Stimulated activated CD4-positive, alpha-beta T cell treated with anti-CD3 and anti-CD28 coated beads, Interleukin-1b, Interleukin-23, amount 100 ng/mL, for 48 hours (primary cell): Measurements from ENCODE around the gene SPECC1L.
"Not testable (repeated sequence)": the region's sequence is repeated elsewhere in the genome, so short reads cannot be mapped to it uniquely, and the experiment has no call there.

ENCODE experiments used
- DNase-seq: peaks from one replicate; pipeline ENCODE4 v3.0.0-alpha.2; 2020

The SPECC1L gene

GRCh38 chr22:24285245-24285644, 14.6 kb downstream of the SPECC1L start:
- no peak for DNase-seq

- not testable (repeated sequence) for DNase-seq
Observed at GRCh38 chr22:24287212-24287611, 16.6 kb downstream of the SPECC1L start.

DNA sequence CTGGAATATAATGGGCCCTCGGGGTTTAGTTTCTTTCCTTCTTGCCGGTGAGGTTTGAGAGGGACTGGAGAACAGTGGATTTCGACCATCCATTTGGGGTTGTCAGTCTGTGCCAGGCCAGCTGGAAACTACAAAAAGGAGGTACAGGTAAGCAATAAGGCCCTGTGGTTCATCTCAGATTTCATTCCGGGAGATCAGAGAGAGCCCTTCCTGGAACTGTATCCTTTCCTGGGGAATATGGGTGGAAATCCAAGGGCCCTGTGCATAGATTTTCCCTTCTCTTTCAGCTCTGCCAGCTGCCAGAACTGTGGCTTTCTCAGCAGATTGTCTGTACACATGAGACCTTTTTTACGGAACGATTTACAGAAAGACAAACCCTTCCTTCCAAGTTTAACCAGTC, 17.2 kb downstream of the SPECC1L start:
- not testable (repeated sequence) for DNase-seq

- DNase-seq = no peak
Observed at GRCh38 chr22:24289114-24289513, 18.5 kb downstream of the SPECC1L start.

GRCh38 chr22:24289741-24290163, 19.1 kb downstream of the SPECC1L start:
- DNase-seq = no peak

GRCh38 chr22:24290459-24290858, 19.8 kb downstream of the SPECC1L start:
- no peak for DNase-seq

DNA sequence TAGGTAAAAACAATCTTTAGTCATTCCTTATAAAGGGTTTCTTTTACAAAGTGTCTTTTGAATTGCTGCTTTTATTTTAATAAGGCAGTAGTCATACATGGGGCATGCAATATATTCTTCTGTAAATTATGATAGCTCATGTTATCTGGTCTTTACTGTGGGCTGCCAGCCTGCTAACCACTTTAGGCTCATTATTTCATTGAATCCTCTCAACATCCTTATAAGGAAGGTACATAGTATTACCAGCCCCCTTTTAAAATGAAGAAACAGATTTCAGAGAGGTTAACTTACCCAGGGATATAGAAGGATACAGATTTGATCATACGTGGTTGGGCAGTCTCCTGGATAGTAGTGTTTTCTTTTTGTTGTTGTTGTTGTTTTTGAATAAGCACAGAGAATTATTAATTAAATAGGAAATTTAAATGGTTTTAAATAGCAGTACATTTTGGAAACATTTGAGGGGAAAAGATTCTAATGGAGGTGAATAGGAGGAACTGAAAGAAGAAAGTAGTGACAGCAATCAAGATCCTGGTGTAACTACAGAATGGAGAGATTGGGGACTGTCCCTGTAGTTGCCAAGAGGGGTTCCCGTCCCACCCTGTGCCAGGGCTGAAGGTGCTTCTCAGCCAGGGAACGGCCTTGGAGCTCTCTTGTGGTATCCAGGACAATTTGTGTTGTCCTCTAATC, 21.0 kb downstream of the SPECC1L start:
- DNase-seq = no peak

DNA sequence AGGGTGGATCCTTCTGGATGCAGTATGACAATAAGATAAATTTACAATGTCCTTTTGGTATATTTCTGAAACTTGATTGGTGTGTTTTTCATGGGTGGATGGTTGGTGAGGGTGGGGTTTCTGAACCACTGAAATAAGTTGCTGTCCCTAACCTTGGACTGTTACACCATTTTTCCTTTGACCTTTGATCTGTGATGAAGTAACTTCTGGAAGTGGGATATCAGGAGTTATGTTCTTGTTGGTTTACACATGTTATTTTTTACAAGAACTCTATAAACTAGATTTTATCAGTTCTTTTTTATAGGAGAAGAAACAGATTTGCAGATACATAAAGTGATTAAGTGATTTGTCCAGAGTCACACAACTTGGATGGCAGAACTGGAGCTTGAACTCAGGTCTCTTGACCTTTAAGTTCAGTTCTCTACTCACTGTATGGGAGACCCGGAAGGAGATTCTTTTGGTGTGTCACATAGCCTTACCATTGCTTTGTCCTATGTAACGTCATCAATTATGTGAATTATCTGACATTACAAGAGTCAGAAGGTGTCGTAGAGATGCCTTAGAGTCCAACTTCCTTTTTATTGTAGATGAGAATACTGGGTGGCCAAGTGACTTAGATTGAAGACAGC, 21.7 kb downstream of the SPECC1L start:
- not testable (repeated sequence) for DNase-seq

DNA sequence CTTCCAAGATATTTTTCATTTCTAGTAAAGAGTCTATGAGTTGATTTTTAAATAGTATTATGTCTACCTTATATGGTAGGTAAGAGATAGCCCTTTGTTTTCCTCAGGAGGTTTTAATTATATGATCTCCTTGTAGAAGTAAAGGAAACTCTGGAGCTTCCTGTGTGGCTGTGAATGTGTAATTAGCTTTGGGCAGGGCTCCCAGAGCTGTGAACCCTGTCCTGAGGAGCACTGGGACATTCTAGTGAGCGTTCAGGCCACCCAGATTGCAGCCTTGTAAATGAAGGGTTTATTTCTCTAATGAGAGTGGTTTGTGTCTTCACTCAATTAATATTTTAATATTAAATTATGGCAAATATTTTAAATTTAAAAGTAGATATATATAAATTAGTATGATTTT, 24.3 kb downstream of the SPECC1L start:
- not testable (repeated sequence) for DNase-seq

DNA sequence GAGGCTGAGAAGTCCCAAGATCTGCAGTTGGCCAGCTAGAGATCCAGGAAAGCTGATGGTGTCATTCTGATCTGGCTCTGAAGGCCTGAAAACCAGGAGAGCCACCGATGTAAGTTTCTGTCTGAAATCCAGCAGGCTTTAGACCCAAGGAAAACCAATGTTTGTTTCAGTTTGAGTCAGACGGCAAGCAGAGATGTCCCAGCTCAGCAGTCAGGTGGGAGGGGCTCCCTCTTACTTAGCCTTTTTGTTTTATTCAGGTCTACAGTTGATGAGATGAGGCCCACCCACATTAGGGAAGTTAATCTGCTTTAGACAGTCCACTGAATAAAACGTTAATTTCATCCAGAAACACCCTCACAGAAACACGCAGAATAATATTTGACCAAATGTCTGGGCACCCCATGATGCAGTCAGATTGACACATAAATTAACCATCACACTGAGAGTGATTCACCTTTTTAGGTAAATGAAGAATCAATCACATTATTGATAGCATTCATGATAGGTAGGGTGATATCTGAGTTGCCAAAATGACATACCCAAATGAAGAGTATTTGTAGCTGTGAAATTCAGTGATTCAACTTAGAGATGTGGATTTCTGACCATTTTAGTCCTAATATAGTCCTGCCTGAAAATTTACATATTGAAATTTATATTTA, 28.0 kb downstream of the SPECC1L start:
- not testable (repeated sequence) for DNase-seq

DNA sequence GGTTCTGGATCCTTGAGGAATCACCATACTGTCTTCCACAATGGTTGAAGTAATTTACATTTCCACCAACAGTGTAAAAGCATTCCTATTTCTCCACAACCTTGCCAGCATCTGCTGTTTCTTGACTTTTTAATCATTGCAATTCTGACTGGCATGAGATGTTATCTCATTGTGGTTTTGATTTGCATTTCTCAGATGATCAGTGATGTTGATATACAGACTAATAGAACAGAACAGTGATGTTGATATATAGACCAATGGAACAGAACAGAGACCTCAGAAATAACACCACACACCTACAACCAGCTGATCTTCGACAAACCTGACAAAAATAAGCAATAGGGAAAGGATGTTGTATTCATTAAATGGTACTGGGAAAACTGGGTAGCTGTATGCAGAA, 29.9 kb downstream of the SPECC1L start:
- not testable (repeated sequence) for DNase-seq

DNA sequence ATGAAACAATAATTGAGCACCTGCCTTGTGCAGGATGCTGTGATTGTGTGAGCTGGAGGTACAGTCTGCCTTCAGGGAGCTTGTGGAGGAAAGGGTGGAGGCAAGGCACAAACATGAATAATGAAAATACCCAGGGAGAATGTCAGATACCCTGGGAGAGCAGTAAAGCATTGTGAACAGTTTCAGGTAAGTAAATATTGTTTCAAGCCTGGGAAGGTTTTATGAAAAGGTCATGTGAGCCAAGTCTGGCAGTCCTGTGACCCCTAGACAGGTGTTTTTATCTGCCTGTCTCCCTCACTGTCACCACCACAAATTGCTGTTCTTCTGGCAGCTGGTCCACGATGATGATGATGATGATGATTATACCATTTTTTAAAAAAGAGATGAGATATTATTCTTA, 32.0 kb downstream of the SPECC1L start:
- DNase-seq = no peak

DNA sequence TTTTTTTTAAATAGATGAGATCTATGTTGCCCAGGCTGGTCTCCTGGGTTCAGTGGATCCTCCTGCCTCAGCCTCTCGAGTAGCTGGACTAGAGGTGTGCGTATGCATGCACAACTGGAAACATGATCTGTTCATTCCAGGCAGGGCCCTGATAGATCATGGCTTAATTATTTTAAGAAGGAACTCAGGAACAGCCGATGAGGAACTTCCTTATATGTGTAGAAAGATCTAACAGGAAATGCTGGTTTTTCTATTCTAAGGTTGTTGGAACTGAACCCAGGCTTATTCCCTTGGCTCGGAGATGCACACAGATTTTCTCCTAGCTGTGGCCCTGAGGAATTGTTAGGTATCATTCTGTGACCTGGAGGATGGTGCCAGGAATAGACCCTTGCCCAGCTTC, 32.4 kb downstream of the SPECC1L start:
- no peak for DNase-seq

DNA sequence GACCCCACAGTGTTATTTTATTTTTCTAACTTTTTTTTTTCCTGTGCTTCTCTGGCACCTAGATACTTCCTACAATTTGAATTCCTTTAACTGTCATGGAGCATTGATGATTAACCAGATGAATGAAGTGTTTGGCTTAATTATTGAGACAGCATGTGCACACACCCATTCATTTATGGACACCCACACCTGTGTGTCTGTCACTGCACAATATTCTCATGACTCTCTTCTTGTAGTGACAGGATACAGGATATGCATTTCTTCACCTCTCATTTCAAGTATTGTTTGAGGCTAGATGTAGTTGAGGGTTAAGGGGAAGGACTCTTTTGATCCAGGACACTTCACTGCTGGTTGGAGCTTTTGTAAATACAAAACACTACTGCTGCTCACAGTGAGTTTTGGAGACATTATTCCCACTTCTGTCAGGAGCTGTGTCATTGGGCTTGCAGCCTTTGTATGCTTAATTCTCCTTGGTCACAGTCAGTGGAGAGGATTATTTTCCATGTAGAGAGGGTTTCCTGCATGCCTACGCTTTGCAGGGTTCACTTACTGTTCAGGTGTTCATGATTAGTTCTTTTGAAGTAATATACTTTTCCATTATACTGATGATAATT, 33.5 kb downstream of the SPECC1L start:
- no peak for DNase-seq

DNA sequence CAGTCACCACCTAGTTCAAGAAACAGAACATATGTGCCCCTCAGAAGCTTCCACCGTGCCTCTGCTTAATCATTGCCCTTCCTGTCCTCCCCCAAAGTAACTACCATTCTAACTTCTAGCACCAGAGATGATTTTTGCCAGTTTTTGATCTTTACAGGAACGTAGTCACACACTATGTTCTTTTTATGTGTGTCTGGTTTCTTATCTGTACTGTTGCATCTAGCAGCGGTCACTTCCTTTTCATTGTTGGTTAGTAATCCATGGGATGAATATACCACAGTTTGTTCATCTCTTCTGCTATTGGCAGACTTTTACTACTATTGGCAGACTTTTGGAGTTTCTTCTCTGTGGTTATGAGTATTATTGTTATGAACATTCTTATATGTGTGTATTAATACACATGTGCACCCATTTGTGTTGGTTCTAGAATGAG, 34.6 kb downstream of the SPECC1L start:
- DNase-seq = peak; percentile 24

- no peak for DNase-seq
Observed at GRCh38 chr22:24310969-24311368, 40.3 kb downstream of the SPECC1L start.

- DNase-seq = no peak
Observed at GRCh38 chr22:24315367-24315966, 44.8 kb downstream of the SPECC1L start.

DNA sequence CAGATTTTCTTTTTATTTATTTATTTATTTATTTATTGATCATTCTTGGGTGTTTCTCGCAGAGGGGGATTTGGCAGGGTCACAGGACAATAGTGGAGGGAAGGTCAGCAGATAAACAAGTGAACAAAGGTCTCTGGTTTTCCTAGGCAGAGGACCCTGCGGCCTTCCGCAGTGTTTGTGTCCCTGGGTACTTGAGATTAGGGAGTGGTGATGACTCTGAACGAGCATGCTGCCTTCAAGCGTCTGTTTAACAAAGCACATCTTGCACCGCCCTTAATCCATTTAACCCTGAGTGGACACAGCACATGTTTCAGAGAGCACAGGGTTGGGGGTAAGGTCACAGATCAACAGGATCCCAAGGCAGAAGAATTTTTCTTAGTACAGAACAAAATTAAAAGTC, 45.6 kb downstream of the SPECC1L start:
- DNase-seq = not testable (repeated sequence)

GRCh38 chr22:24317511-24317910, 46.9 kb downstream of the SPECC1L start:
- not testable (repeated sequence) for DNase-seq

DNA sequence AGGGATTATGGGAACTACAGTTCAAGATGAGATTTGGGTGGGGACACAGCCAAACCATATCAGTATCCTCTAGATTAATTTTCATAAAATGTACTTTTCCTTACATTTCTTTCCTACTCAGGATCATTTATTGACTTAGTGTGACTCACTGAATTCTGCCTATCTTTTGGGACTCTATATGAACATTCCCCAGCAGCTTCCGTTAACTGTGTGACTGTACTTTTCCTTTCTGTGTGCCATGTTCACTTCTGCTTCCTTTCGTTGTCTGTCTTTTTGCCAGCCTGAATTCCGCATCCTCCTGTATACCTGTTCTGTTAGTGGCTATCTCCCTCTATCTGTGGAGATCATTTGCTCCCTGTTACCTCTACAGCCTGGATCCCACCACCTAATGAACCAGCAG, 48.8 kb downstream of the SPECC1L start:
- DNase-seq = no peak

DNA sequence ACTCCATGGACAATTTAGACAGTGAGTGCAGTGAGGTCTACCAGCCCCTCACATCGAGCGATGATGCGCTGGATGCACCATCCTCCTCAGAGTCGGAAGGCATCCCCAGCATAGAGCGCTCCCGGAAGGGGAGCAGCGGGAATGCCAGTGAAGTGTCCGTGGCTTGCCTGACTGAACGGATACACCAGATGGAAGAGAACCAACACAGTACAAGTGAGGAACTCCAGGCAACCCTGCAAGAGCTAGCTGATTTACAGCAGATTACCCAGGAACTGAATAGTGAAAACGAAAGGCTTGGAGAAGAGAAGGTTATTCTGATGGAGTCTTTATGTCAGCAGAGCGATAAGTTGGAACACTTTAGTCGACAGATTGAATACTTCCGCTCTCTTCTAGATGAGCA, 51.4 kb downstream of the SPECC1L start:
- no peak for DNase-seq

GRCh38 chr22:24322522-24322921, 51.9 kb downstream of the SPECC1L start:
- DNase-seq = no peak

DNA sequence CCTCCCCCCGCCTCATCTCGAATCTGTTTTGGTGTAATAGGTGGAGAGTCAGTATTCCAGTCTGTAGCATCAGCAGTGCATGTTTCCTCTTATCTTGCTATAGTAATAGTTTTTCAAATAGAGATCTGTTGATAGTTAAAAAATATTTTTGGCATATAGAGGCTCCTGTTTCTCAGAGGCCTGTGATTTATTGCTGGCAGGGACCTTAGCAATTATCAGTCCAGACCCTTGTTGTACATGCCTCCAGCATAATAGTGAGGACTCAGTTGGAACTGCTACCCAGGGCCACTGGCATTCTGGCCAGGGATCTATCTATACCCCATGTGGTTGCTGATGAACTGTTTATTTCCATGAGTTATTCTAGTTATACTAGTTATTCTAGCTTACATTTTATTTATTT, 52.6 kb downstream of the SPECC1L start:
- no peak for DNase-seq
